HG03280 (cell line): ENCODE measurements around the gene ERCC8.

ENCODE experiments used
- ATAC-seq: cut with Tn5 transposase; IDR thresholded peaks from one replicate; pipeline ENCODE4 v1.9.1; 2021; ENCODE audit warnings: mild to moderate bottlenecking, moderate library complexity; ENCODE audit not compliant: unreplicated experiment

The ERCC8 gene

DNA sequence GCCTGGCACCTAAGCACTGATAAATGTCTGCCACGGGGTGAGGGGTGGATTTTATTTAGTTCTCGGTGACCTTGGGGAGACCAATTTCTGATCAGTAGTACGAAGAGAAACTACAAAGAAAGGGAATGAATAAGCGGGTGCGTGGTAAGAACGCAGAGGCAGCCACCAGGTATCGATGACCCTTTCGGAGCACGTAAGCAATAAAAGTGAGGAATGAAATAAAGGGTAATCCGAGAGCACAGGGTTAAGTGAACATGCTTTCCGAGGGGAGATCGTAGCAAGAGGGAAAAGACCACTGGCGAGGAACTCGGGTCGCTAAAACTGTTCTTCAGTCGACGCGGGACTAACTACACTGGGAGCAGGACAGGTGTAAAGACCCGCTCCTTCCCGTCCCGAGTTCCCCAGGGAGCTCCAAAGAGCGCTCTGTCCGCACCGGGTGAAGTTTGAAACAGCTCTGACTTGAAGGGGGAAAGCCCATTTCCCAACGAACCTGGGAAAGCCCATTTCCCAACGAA lies 101.9 kb downstream of the ERCC8 start:
- ATAC-seq = no peak

DNA sequence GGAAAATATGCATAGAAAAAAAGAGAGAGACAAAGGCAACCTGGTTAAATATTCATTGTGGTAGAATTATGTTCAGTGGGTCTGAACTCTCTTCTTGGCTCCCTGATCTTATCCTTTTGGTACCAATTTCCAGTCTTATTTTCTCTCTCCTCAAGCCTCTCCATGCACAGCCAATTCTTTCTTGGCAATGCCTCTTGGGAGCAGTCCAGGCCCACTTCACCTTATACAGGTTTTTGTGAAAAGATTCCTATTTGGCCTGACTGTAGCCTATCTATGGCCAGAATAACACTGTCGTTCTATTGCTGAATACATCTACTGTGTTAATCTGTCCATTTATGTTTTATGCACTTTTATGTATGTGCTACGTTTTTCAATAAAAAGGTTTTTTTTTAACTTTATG lies 103.5 kb downstream of the ERCC8 start:
- ATAC-seq = no peak

DNA sequence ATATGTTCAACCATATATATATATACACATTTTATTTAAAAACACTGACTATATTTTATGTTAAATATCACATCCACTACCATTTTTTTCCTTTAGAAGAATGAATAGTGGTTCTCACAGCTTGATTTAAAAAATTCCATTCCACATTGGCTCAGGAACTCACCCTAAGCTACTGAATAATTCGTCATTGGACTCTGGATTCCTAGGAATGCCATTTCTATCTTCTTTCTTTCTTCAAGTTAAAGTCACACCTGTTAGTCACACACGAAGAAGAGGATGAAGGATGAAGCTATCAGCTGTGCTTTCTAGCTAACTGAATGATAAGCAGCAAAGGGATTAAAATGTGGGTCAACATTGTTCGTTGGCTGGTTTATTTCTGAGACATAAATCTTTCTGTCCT lies 108.7 kb downstream of the ERCC8 start:
- no peak for ATAC-seq

GRCh38 chr5:60835554-60835953 lies 109.3 kb downstream of the ERCC8 start:
- ATAC-seq = no peak

- ATAC-seq = no peak
These were observed 111.3 kb downstream of the ERCC8 start for GRCh38 chr5:60833520-60833919.

DNA sequence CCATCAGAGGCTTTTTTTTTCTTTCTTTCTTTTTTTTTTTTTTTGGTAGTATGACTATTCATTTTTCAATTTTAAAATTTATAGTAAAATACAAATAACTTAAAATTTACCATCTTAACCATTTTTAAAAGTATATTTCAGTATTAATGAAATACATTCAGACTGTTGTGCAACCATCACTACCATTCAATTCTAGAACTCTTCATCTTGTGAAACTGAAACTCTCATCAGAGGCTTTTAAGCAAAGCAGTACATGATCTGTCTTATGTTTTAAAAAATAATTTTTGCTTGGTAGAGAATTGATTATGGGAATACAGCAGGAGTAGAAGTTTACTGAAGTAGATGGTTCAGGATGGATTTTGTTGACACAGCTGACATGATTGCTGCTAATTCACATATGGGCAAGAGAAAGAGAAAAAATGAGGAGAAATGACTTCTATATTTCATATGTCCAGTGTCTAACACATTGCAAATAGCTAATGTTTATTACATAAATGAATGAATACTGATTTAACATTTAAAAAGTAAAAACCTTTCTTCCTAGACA lies 114.2 kb downstream of the ERCC8 start:
- peak; percentile 58 for ATAC-seq

DNA sequence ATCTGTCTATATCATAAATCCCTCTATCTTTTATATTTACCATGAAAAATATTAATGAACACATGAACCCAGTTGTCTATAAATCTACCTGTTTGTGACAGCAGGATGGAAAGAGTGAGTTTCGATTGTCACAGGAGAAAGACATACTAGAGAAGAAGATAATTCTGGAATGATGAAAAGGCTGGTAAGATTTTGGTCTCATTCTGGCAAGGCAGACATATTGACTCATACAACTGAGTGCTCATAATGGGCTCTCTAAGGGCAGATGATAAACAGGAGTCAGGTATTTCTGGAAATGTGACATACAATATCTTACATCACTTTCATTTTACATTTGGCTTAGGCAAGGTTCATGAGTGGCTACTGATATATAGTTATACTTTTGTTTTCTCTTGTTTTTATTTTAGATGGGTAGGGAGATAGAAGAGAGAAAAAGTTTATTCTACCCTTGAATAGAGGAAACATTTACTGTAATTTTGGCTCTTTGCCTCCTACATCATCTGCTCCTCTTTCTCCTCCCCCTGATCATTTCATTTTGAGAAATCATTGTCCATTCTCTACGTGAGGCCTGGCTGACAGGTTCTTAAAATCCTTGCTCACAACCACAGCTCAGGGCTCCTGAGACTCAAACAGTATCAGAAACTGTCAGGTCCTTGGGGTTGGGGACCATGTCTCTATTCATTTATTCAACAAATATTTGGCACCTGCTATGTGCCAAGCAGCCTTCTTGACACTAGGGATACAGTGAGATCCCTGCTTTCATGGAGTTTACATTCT lies 115.2 kb downstream of the ERCC8 start:
- peak; percentile 43 for ATAC-seq

DNA sequence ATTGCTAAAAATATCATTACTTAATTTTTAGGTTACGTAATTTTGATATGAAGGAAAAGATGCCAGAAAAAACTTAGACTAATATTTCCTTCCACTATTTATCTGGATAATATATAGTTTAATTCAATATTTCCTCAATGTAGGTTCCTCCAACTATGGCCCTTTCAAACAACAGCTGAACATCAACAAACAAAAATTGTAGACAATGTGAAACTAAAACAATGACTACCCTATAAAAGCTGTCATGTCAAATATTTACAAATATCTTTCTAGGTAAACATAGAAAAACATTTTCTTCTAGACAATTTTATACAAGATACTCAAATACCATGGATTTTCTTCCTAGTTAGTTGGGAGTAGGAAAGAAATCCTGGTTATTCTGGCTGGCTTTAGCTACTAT lies 117.7 kb downstream of the ERCC8 start:
- ATAC-seq = no peak

GRCh38 chr5:60826653-60827052 lies 118.2 kb downstream of the ERCC8 start:
- peak; percentile 48 for ATAC-seq
